WI38 (cell line): ENCODE data around the gene ECM2.

Source experiments
- H3K4me3 ChIP-seq: 2 replicates; pipeline ENCODE4 v1.5.1; 2011; ENCODE audit warnings: low read depth, mild to moderate bottlenecking, control low read depth, low read length
- TF ChIP-seq, protein P1 (sequence below): IDR thresholded peaks from 2 replicates; pipeline ENCODE4 v1.5.1; 2012; ENCODE audit warnings: low read depth, mild to moderate bottlenecking, control low read depth, low read length

ECM2 gene

DNA sequence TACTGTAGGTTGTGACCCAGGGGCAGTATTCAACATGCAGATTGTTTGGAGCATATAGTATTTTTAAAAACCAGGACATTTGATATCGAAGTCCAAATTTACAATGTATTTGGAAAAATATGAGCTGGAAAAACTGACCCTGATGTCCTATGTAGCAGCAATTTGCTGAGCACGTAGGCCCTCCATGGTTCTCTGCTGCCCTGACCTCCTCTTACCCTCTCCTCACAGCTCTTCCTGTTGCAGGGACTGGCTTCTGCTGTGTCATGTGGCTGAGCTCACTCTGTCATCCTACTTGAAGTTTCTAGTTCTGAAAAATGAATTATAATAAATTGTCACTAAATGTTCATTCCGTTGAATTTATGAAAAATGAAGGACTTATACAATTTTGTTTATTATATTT is 49.4 kb downstream of the ECM2 start:
- no peak overlapping the region for H3K4me3 ChIP-seq

DNA sequence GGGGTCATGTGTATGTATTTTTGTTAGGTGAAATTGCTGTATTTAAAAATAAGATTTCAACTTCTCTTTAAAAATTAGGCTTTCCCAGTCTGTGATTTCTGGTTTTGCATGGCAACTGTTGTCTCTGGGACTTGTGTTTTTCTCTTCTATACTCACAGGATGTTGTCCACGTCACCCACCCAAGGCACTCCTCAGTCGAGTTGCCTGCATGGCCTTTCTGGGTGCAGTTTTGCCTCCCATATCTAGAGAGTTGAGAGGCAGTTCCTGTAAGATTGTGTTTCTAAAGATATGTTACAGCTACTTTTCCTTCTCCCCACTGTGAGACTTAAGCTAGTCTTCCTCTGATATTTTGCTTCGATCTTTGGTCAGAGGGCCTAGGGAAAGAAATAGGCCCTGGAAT is 51.2 kb downstream of the ECM2 start:
- TF ChIP-seq, protein P1, sequence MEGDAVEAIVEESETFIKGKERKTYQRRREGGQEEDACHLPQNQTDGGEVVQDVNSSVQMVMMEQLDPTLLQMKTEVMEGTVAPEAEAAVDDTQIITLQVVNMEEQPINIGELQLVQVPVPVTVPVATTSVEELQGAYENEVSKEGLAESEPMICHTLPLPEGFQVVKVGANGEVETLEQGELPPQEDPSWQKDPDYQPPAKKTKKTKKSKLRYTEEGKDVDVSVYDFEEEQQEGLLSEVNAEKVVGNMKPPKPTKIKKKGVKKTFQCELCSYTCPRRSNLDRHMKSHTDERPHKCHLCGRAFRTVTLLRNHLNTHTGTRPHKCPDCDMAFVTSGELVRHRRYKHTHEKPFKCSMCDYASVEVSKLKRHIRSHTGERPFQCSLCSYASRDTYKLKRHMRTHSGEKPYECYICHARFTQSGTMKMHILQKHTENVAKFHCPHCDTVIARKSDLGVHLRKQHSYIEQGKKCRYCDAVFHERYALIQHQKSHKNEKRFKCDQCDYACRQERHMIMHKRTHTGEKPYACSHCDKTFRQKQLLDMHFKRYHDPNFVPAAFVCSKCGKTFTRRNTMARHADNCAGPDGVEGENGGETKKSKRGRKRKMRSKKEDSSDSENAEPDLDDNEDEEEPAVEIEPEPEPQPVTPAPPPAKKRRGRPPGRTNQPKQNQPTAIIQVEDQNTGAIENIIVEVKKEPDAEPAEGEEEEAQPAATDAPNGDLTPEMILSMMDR: no peak
- no peak overlapping the region for H3K4me3 ChIP-seq

More for the DNA sequence above, 49.4 kb downstream of the ECM2 start:
- TF ChIP-seq, protein P1: no peak

DNA sequence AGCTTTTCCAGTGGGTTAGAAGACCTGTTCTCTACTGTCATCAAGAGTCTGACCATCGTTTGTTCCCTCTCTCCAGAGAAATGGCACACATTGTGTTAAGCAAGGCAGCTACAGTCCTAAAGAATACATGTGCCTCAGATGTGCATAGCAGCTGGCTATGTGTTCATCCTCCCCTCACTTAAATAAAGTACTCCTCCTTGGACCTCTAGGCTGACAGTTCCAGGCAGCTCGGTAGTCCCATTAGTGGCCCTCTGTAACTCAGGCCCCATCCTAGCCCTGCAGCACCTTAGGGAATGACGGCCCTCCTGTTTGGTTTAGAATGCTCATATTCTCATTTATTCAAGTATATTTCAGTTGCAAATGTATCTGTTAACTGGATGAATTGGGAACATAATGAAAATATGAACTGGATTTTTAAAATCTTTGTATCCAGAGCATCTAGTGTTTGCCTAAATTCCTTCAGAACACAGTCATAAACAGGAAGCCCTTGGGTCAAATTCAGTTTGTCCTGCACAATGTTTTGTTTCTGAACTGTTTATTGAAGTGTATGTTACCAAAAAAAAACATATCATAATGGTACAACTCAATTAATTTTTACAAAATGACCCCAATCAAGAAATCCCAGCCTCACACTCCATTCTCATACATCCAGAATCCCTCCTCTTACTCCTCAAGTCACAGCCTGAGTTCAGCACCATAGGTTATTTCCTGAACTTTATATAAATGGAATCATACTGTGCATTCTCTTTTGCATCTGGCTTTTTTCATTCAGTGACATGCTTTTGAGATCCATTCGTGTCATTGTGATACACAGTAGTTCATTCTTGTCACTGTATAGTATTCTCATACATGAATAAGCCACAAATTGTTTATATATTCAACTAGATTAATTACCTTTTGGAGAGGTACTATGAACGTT is 51.9 kb downstream of the ECM2 start:
- H3K4me3 ChIP-seq: no peak overlapping the region
- TF ChIP-seq, protein P1: no peak

DNA sequence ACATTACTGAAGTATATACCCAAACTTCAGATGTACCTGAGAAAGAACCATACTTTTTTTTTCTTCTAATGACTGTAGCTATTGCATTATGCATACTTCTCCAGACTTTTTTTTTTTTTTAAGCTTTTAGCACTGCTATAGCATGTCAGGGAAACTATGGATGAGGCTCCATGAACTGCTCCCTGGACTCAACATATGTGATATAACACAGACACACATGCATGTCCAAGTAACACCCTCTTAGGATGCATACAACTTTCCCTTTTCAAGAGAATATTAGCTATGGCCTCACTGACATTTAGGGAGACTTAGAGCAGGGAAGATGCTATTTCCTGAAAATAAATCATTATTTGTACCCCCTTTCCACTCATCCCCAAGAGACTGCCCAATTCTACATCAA is 53.0 kb downstream of the ECM2 start:
- TF ChIP-seq, protein P1: no peak
- no peak overlapping the region for H3K4me3 ChIP-seq

DNA sequence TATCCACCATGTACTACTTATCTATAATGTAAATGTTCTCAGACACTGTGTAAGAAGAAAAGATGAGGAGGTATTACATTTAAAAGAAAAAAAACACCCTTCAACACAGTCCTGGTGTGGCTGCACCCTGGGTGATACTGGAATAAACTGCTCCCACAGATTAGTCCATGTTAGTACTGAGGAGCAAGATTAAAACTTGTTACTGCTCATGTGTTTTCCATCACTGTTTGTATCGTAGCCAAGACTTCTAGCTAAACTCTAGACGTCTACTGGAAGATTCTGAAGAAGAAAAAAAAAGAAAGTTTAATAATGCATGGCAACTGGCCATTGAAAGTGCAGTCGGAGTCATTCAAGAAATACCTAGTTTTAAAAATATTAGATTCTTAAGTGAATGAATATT is 53.5 kb downstream of the ECM2 start, which contains the start of gene ASPN:
Gene ASPN, minus strand, starts transcription at position 178 of the 400 bp plus-strand sequence.
- H3K4me3 ChIP-seq: no peak within 1 kb of the TSS
- TF ChIP-seq, protein P1: no peak

DNA sequence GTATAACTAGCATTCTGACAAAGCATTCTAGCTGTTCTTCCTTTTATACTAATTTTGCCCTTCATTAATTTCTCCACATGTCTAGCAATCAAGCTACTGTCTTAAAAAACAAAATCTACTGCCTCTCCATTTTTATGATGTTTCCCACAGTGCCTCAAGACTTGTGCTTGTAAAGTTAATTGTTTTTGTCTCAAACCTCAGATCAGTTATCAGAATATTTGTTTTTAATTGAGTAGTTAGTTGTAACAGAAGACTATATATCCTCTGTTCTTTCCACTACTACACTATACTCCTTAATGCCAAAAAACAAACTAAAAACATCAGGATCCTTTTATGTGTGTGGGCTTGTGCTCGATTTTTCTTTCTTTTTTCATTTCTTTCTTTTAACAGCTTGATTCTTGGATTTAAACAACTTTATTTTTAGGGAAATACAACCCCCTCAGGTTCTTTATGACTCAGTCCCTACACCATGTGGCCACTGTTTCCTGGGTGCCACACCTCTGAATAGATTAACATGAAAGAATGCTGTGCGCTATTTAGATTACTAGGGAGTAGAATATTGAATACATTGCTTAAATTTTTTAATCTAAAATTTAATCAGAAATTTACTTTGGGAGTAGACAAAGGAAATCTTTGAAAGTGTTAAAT is 54.7 kb downstream of the ECM2 start:
- TF ChIP-seq, protein P1: no peak
- no peak overlapping the region for H3K4me3 ChIP-seq

DNA sequence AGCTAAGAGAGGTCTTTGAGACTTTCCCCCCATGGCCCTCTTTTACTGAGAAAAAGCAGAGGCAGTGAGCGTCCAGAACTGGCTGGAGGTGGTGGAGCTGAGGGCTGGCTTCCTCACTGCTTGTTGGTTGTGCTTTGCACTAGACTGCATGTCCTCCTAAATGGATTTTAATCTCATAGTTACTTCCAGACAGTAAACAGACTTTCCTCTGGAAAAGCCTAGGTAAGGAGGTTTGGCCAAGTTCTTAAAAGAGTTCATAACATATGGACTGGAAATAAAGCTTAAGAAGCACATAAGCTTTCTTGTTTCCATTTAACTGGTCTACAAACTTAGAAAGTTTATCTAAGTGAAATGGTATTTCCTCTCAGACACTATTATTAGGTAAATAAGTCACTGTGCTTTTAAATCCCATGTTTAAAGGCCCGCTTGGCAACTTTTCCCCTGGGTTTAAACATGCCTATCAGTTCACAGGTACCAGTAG is 55.5 kb downstream of the ECM2 start:
- TF ChIP-seq, protein P1: no peak

More for the DNA sequence above, 55.5 kb downstream of the ECM2 start:
- H3K4me3 ChIP-seq: no peak overlapping the region
